Measurements from ENCODE around the gene GABRG3.

- TF ChIP-seq ZC3H11A (IDR thresholded peaks at IDR 0.05) (no peak), FOSL2 (IDR thresholded peaks at IDR 0.05) (no peak), FOSL2 (CRISPR knock-in tag; IDR thresholded peaks at IDR 0.05) (no peak), REST (IDR thresholded peaks at IDR 0.05) (no peak), CEBPB (IDR thresholded peaks at IDR 0.05) (no peak), JUNB (IDR thresholded peaks at IDR 0.05) (no peak), PHF8 (IDR thresholded peaks at IDR 0.05; ENCODE audit: borderline replicate concordance, low read depth) (no peak), CTCF (IDR thresholded peaks at IDR 0.05) (no peak), ESRRA (IDR thresholded peaks at IDR 0.05; ENCODE audit: borderline replicate concordance, low read length) (no peak), USF2 (IDR thresholded peaks at IDR 0.05) (no peak), MAX (IDR thresholded peaks at IDR 0.05) (no peak), CBX8 (IDR thresholded peaks at IDR 0.05) (no peak), EP300 (IDR thresholded peaks at IDR 0.05) (no peak), SMC3 (IDR thresholded peaks at IDR 0.05) (no peak)
- TF ChIP-seq, protein P1, sequence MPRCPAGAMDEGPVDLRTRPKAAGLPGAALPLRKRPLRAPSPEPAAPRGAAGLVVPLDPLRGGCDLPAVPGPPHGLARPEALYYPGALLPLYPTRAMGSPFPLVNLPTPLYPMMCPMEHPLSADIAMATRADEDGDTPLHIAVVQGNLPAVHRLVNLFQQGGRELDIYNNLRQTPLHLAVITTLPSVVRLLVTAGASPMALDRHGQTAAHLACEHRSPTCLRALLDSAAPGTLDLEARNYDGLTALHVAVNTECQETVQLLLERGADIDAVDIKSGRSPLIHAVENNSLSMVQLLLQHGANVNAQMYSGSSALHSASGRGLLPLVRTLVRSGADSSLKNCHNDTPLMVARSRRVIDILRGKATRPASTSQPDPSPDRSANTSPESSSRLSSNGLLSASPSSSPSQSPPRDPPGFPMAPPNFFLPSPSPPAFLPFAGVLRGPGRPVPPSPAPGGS (IDR thresholded peaks at IDR 0.05) = no peak
These were observed 579.7 kb downstream of the GABRG3 start for GRCh38 chr15:27550635-27551034.
